Activated CD4-positive, alpha-beta T cell treated with anti-CD3 and anti-CD28 coated beads, Interleukin-2, Interleukin-6, amounts not matched to agents 100 ng/mL and 50 ng/mL, durations not matched to agents 16 hours and 8 hours (primary cell): Measurements from ENCODE around the gene TBRG4.
"Not testable (repeated sequence)": the region's sequence is repeated elsewhere in the genome, so short reads cannot be mapped to it uniquely, and the experiment has no call there.

ENCODE experiments used
- DNase-seq: peaks from one replicate; pipeline ENCODE4 v3.0.0-alpha.2; 2020

The TBRG4 gene

GRCh38 chr7:45111298-45112223, at the start of gene TBRG4:
TSS of gene TBRG4 (minus strand) at chr7:45111697. CDS start at chr7:45109237, 2,460 bp downstream.
- DNase-seq = peak; percentile 96

DNA sequence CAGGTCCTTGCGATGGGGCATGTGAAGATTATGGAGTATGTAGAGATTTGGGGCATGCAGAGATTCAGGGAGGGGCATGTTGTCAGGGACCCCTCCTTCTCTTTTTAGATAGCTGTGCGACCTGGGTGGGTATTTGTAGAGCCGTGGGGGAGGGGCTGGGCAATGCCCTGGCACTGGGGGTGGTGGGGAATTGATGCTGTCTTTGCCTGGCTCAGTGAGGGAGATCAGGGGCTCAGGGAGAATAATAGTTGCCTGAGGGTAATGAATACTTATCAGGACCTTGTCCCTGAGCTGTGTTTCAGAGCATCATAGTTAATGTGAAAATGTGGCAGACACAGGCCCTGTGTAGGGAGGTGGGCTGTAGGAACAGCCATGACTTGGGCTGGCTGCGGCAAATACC, 49.6 kb upstream of the TBRG4 start:
- DNase-seq = no peak

DNA sequence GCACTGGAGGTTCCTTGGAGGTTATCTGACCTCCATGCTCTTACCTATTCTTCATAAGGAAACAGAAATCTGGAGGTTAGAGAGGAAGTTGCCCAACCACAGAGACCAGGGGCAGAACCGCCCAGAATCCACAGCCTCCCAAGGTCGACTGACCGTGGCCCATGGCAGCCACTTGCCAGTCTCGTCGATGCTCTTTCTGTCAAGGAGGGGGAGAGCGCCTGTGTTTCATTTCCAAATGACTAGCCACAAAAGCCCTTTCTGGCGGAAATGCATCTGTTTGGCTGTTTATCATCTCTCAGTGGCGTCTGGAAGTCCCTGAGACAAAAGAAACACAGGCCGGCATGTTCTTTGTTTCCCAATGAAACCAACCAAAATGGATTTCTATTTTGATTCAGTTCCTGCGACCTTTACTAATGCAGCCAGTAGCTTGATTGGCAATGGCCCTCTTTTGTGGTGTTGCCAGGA, 49.0 kb upstream of the TBRG4 start:
- no peak for DNase-seq

GRCh38 chr7:45159296-45159695, 47.8 kb upstream of the TBRG4 start:
- DNase-seq = no peak

GRCh38 chr7:45158471-45158870, 47.0 kb upstream of the TBRG4 start:
- DNase-seq = no peak

DNA sequence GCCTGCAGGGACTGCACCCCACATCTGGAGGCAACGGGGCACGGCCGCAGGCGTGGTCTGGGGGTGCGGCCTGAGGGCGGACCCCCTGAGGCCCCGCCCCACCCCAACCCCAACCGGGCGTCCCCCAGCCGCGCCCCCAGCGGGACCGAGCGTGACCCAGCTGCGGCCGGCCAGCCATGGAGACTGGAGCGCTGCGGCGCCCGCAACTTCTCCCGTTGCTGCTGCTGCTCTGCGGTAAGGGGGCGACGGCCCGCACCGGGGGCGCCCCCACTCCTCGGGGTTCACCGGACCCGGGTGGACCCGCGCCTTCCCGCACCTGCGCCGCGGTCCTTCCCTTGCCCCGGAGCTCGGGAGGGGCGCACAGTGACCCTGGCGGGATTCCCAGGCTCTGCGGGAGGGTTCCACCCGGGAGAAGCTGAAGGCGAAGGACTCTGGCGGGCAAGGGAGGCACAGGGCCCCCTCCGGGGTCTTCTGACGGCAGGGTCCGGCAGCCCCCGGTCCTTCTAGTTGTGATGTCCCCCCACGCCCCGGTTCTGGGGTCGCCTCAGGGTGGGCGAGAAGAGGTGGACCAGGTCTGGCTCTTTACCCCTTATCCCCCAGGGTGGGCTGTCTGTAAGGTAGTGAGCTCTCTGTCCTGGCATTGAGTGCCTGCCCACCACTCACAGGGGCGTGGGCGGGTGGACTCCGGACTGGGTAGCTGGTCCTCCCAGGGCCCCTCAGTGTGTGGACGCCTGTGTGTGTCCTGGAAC, 46.3 kb upstream of the TBRG4 start, which contains the start of gene RAMP3:
Gene RAMP3, plus strand, starts transcription at position 139 of the 749 bp plus-strand sequence. Its CDS starts 38 bp downstream, at position 177.
- DNase-seq = no peak

DNA sequence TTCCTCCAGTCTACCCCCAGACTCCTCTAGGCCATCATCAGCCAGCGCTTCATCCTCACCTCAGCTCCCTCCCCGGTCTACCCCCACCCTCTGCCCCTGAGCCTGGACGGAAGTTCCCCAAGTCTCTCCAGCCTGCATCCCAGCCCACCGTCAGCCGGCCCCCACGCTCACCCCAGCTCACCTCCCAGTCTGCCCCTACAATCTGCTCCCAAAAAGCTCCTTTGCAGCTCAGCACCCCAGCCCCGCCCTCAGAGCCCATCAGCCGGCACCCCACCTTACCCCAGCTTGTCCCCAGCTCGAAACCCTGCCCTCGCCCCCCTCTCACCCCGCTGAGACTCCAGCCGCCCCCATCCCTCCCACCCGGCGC, 45.8 kb upstream of the TBRG4 start:
- DNase-seq = no peak

DNA sequence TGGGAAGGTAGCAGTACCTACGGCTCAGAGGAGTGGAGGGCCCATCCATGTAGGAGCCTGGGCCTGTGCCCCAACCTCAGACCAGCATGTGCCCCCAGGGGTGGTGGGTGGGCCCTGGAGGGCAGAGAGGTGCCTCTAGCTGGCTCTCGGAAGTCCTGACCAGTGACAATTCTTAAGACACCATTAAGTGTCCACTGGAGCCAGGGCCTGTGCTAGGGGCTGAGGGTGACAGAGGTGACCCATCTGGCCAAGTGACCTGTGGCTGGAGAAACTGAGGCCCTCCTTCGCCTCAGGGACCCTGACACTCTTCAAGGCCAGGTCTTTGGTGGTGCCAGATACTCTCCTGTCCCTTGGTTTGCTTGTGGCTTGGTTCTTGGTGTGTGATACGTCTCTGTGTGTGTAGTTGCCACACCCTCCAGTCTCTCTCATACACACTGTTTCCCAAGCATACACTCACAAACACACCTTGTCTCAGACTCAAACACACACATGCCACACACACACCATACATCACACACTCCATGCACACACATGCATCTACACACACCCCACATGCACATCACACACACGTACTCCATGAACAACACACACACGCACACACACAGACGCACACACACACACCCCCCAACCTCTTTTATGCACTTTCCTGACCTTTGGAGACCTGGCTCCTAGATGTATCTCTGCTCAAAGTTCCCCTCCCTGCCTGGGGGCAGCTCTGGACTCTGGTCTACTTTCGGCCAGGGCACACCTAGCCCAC, 45.2 kb upstream of the TBRG4 start:
- no peak for DNase-seq

GRCh38 chr7:45155941-45156340, 44.4 kb upstream of the TBRG4 start:
- DNase-seq = no peak

DNA sequence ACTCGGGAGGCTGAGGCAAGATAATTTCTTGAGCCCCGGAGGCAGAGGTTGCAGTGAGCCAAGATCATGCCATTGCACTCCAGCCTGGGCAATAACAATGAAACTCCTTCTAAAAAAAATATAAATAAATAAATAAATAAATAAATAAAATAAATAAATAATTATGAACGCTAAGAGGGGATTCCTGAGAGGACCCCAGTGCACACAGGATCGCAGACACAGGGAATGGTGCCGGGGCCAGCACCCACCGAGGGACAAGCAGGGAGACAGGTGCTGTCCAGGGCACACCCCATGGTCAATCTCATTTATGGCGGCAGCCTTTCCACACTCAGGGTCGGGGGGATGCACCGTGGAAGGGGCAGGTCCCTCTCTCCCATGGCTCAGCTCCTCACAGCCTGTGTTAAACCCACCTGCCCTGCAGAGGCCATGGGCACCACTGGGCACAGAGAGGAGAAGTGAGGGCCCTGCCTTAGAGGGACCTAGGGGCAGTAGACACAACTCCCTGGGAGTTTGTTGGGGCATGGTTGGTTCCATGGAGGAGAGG, 43.9 kb upstream of the TBRG4 start:
- DNase-seq = no peak

- not testable (repeated sequence) for DNase-seq
Measured at GRCh38 chr7:45153861-45154260, 42.4 kb upstream of the TBRG4 start.

DNA sequence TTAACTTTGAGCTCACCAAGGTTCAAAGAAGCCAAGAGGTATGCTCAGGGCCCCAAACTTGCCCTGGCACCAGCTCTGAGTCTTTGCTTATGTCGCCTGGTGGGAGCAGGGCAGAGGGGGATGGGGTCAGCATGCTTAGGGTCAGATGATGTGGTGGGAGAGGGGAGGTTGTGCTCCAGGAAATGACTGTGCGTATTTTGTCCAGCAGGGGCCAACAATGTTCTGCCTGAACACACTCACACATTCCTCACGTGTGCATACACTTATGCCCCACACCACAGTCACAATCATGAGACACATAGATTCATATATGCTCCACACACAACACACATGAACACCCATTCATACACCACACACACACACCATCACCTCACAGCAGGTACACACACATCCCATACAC, 41.7 kb upstream of the TBRG4 start:
- DNase-seq = no peak

- DNase-seq = no peak
Measured at GRCh38 chr7:45151967-45152366, 40.5 kb upstream of the TBRG4 start.

DNA sequence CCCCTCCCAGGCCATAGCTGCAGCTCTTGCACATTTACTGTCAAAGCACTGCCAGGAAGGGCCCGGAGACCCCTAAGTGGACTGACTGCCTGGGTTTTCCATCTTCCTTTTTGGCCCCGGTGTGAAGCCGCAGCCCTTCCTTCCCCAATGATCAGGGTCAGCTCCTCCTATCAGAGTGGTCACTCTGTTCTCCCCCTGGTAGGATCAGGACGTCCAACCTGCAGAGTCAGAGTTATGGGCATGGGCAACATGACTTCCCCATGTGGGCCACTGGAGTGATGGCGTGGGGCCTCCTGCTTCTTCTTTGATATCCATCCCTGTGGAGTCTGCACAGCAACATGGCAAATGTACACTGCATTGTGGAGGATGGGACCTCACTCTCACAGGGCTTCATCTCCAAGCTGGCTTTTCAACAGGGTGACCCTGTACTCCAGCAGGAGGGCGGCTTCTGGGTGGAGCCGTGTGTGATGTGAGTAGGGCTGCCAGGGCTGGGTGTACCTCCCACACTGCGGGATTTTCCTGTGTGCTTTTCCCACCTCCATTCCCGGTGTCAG, 39.7 kb upstream of the TBRG4 start:
- DNase-seq = no peak

GRCh38 chr7:45150199-45150598, 38.7 kb upstream of the TBRG4 start:
- DNase-seq = no peak

DNA sequence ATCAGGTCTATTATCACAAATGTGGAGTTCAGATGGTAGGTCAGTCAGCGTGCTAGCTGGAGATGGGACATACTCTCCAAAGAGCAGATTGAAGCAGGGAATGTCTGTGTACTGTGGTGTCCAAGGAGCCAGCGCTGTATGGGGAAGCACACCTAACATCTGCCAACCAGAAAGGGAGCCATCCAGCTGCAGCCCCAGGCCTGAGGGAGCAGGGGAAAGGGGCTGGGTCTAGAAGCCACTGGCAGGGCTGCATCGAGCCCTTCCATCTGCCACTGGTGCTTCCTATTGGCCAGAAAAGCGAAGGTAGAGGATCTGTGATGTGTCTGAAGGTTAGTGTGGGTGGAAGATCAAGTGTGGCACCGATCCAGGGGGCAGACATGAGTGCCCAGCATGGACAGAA, 38.1 kb upstream of the TBRG4 start:
- DNase-seq = no peak

- DNase-seq = no peak
Measured at GRCh38 chr7:45148653-45148973, 37.1 kb upstream of the TBRG4 start.

GRCh38 chr7:45147858-45148652, 36.6 kb upstream of the TBRG4 start:
- DNase-seq = no peak

- DNase-seq = no peak
Measured at GRCh38 chr7:45146531-45147379, 35.3 kb upstream of the TBRG4 start.

DNA sequence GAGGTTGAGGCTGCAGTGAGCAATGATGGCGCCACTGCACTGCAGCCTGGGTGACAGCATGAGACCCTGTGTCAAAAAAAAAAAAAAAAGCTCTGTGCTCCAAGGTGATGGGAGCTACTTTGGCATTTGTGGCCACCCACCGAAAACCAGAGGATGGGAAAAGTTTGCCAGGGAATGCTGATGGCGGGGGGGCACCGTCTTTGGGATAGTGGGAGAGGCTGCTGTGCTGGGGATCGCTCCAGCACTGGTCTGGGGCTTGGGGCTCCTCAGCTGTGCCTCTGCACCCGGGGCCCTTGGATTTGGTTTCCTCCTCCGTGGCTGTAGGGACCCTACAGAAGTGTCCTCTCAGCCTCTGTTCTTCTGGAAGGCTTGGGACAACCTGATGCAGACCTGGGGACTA, 34.4 kb upstream of the TBRG4 start:
- DNase-seq = no peak

GRCh38 chr7:45143616-45144015, 32.1 kb upstream of the TBRG4 start:
- DNase-seq = no peak
